K562 (cell line): Measurements from ENCODE around the gene GEMIN7. TPM values are rescaled to one million over a fixed set of nuclear protein-coding genes. Genes with fewer than 3 reads are reported as not detected.

Source experiments
- KDM2B ChIP-seq: fragments of 250-450 bp; sonication (Bioruptor Pico); IDR thresholded peaks from 2 replicates; pipeline ENCODE4 v1.8.0; 2021; ENCODE audit warnings: mild to moderate bottlenecking, moderate library complexity
- MECOM ChIP-seq: fragments of 250-450 bp; sonication (Bioruptor Pico); IDR thresholded peaks from 2 replicates; pipeline ENCODE4 v1.8.0; 2022; ENCODE audit warnings: inconsistent platforms
- MLLT1 ChIP-seq, 2 experiments: fragments of 450-650 bp; IDR thresholded peaks; 2 replicates each; pipeline ENCODE4 v1.6.1; 2016
- MLX ChIP-seq, 2 experiments: fragments of 450-650 bp in 1 of 2; sonication (generic) in 1 of 2; formaldehyde crosslinking; conservative IDR thresholded peaks; 2 replicates each; pipeline versions ENCODE4 v1.4.0 to v1.8.1; 2020 to 2022; ENCODE audit warnings: mild to moderate bottlenecking in 1 of 2, missing genetic modification reagents in 1 of 2
- POLR2H ChIP-seq: IDR thresholded peaks from 2 replicates; pipeline ENCODE4 v1.6.1; 2016; ENCODE audit warnings: missing genetic modification characterization, low read depth, mild to moderate bottlenecking, control low read depth, missing compliant biosample characterization, moderate library complexity
- RREB1 ChIP-seq: fragments of 250-450 bp; sonication (Bioruptor Pico); IDR thresholded peaks from 2 replicates; pipeline ENCODE4 v1.4.0; 2020
- ZBTB34 ChIP-seq: fragments of 250-450 bp; sonication (Bioruptor Pico); IDR thresholded peaks from 2 replicates; pipeline ENCODE4 v1.8.0; 2021; ENCODE audit warnings: mild to moderate bottlenecking, moderate library complexity
- ZNF224 ChIP-seq: sonication (generic); formaldehyde crosslinking; IDR thresholded peaks from 2 replicates; pipeline ENCODE4 v1.8.0; 2022; ENCODE audit warnings: mild to moderate bottlenecking, missing genetic modification reagents
- ZNF277 ChIP-seq: fragments of 250-450 bp; sonication (Bioruptor Pico); IDR thresholded peaks from 2 replicates; pipeline ENCODE4 v1.8.0; 2022; ENCODE audit warnings: inconsistent platforms, mild to moderate bottlenecking, moderate library complexity, borderline replicate concordance
- polyA plus RNA-seq, 8 experiments: library from polyadenylated mRNA; depleted of rRNA in 4 of 8; stranded (reverse) in 5 of 8; unstranded in 3 of 8; fragments of >200 nt; fragmentation: Nextera tagmentation in 2 of 8; fragmentation: Illumina TruSeq in 1 of 8; extraction: Ambion mirVana in 2 of 8; extraction: Trizol in 1 of 8; gene quantifications; 2 replicates each; pipeline versions ENCODE4 v1.2.1 to v1.2.3, GENCODE V29; 2011 to 2014; ENCODE audit warnings: inconsistent platforms in 1 of 8, missing spikeins in 1 of 8
- total RNA-seq, 7 experiments: library from RNA; depleted of rRNA in 6 of 7; stranded (reverse); fragments of >200 nt in 6 of 7; fragmentation: Illumina TruSeq in 2 of 7; extraction: Trizol in 2 of 7; gene quantifications; 2 replicates each; pipeline versions ENCODE4 v1.2.1 to v1.2.3, GENCODE V29; 2011 to 2021; ENCODE audit warnings: low replicate concordance in 1 of 7

Gene GEMIN7
- total and polyA plus RNA-seq, 9 of the 15 experiments (the other 6 are each of a cell fraction or from before 2014, with no cell fraction given), result 23.1 to 124 (median 54.9) TPM

- no peak for TF ChIP-seq ZNF224 (CRISPR knock-in tag)
- no peak for TF ChIP-seq ZNF277 (CRISPR knock-in tag)
- TF ChIP-seq POLR2H (tag), result no peak
- no peak for TF ChIP-seq MLX (CRISPR knock-in tag; conservative IDR thresholded peaks at IDR 0.05)
- TF ChIP-seq MLLT1 (IDR thresholded peaks at IDR 0.05), result no peak
- no peak for TF ChIP-seq ZBTB34 (CRISPR knock-in tag)
- no peak for TF ChIP-seq RREB1
- no peak for TF ChIP-seq KDM2B
- no peak for TF ChIP-seq MECOM (CRISPR knock-in tag)
Observed at GRCh38 chr19:45098521-45099466, 19.7 kb downstream of the GEMIN7 start (continued).
